ENCODE data around the gene GPI.
A peak's percentile ranks its signal among the peaks of the same experiment; 100 is the strongest.
"Not testable (repeated sequence)": the region's sequence is repeated elsewhere in the genome, so short reads cannot be mapped to it uniquely, and the experiment has no call there.

GPI gene

GRCh38 chr19:34364830-34365462 lies at the start of gene GPI:
Gene GPI (plus strand): TSS chr19:34365196. CDS start chr19:34365267, 71 bp downstream.
- DNase-seq: peak; percentile 66 to 84 (median 73)

GRCh38 chr19:34316247-34316646 lies 48.7 kb upstream of the GPI start:
- no peak for DNase-seq

- DNase-seq: no peak
Observed at GRCh38 chr19:34316741-34317301, 48.2 kb upstream of the GPI start.

- DNase-seq: peak in 1 of 3 experiments; percentile 2
Observed at GRCh38 chr19:34317311-34317927, 47.6 kb upstream of the GPI start.

- DNase-seq: no peak
Observed at GRCh38 chr19:34319230-34319585, 45.8 kb upstream of the GPI start.

GRCh38 chr19:34319785-34320184 lies 45.2 kb upstream of the GPI start:
- DNase-seq: no peak

GRCh38 chr19:34320277-34320676 lies 44.7 kb upstream of the GPI start:
- DNase-seq: no peak

- no peak for DNase-seq
Observed at GRCh38 chr19:34321735-34322134, 43.3 kb upstream of the GPI start.

GRCh38 chr19:34323433-34324204 lies 41.4 kb upstream of the GPI start:
- no peak for DNase-seq

- no peak for DNase-seq
Observed at GRCh38 chr19:34324320-34324719, 40.7 kb upstream of the GPI start.

- DNase-seq: no peak
Observed at GRCh38 chr19:34325181-34325580, 39.8 kb upstream of the GPI start.

- no peak for DNase-seq
Observed at GRCh38 chr19:34325981-34326787, 38.8 kb upstream of the GPI start.

GRCh38 chr19:34327851-34328250 lies 37.1 kb upstream of the GPI start:
- no peak for DNase-seq

- DNase-seq: no peak
Observed at GRCh38 chr19:34328982-34329381, 36.0 kb upstream of the GPI start.

GRCh38 chr19:34330116-34330515 lies 34.9 kb upstream of the GPI start:
- DNase-seq: no peak

- not testable (repeated sequence) for DNase-seq
Observed at GRCh38 chr19:34330596-34330995, 34.4 kb upstream of the GPI start.

- not testable (repeated sequence) for DNase-seq
Observed at GRCh38 chr19:34331596-34331995, 33.4 kb upstream of the GPI start.

- DNase-seq: no peak
Observed at GRCh38 chr19:34332027-34332760, 32.8 kb upstream of the GPI start.

- DNase-seq: no peak
Observed at GRCh38 chr19:34335914-34336313, 29.1 kb upstream of the GPI start.

- peak; percentile 10 to 54 (median 33) for DNase-seq
Observed at GRCh38 chr19:34336781-34337271, 28.2 kb upstream of the GPI start.

- DNase-seq: no peak
Observed at GRCh38 chr19:34337739-34338138, 27.3 kb upstream of the GPI start.

Measured in NCI-H1417 (cell line).